Ishikawa (cell line): Measurements from ENCODE around the gene CNTNAP5.

Experiments
- CEBPB ChIP-seq: IDR thresholded peaks from 2 replicates; pipeline ENCODE4 v1.6.1; 2012
- CREB1 ChIP-seq: IDR thresholded peaks from 2 replicates; pipeline ENCODE4 v1.6.1; 2012; ENCODE audit warnings: low read depth
- EGR1 ChIP-seq: IDR thresholded peaks from 2 replicates; pipeline ENCODE4 v1.6.1; 2012
- EP300 ChIP-seq: IDR thresholded peaks from 2 replicates; pipeline ENCODE4 v1.6.1; 2012; ENCODE audit warnings: borderline replicate concordance
- FOXM1 ChIP-seq: IDR thresholded peaks from 2 replicates; pipeline ENCODE4 v1.6.1; 2012; ENCODE audit warnings: low read depth, borderline replicate concordance
- NFIC ChIP-seq: IDR thresholded peaks from 2 replicates; pipeline ENCODE4 v1.6.1; 2012
- RAD21 ChIP-seq: IDR thresholded peaks from 2 replicates; pipeline ENCODE4 v1.6.1; 2012; ENCODE audit warnings: low read depth
- TAF1 ChIP-seq: IDR thresholded peaks from 2 replicates; pipeline ENCODE4 v1.6.1; 2012; ENCODE audit warnings: low read depth, mild to moderate bottlenecking
- TCF12 ChIP-seq: IDR thresholded peaks from 2 replicates; pipeline ENCODE4 v1.6.1; 2012; ENCODE audit warnings: low read depth
- TEAD4 ChIP-seq: IDR thresholded peaks from 2 replicates; pipeline ENCODE4 v1.6.1; 2012
- YY1 ChIP-seq: IDR thresholded peaks from 2 replicates; pipeline ENCODE4 v1.6.1; 2012; ENCODE audit warnings: low read depth
- ZBTB7A ChIP-seq: IDR thresholded peaks from 2 replicates; pipeline ENCODE4 v1.6.1; 2012; ENCODE audit warnings: low read depth
- TF ChIP-seq, protein P1 (sequence below): IDR thresholded peaks from 2 replicates; pipeline ENCODE4 v1.6.1; 2012
- TF ChIP-seq, protein P2 (sequence below): IDR thresholded peaks from 2 replicates; pipeline ENCODE4 v1.6.1; 2012
- TF ChIP-seq, protein P3 (sequence below): IDR thresholded peaks from 2 replicates; pipeline ENCODE4 v1.6.1; 2012; ENCODE audit warnings: low read depth, mild to moderate bottlenecking

The CNTNAP5 gene

DNA sequence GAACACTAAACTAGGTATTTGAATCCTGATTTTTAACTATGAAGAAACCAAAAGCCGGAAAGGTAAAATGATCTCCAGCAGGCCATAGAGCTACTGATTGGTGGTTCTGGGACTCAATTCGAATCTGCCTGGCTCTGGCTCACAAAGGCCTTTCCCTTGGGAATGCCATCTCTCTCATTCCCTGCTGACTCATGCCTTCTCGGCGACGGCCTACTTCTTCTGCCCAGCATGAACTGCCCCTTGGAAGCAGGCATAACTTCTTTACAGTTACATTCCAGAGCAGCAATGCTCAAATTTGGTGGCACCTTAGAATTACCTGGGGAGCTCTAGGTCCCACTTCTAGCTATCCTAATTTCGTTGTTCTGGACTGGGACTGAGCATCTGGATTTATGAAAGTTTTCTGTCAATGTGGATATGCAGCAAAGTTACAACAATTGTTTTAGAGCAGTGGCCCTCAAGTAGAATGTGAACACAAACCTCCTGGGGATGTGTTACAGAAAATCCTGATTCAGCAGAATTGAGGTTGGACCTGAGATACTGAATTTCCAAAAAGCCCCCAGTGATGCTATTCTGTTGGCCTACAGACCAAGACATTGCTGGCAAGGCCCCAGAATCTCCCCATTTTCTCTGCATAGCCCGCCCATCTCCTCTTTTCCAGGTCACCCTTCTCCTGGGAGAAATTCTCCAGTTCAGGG, 261.1 kb downstream of the CNTNAP5 start:
- TF ChIP-seq, protein P1, sequence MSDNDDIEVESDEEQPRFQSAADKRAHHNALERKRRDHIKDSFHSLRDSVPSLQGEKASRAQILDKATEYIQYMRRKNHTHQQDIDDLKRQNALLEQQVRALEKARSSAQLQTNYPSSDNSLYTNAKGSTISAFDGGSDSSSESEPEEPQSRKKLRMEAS, result no peak
- TF ChIP-seq, protein P2, sequence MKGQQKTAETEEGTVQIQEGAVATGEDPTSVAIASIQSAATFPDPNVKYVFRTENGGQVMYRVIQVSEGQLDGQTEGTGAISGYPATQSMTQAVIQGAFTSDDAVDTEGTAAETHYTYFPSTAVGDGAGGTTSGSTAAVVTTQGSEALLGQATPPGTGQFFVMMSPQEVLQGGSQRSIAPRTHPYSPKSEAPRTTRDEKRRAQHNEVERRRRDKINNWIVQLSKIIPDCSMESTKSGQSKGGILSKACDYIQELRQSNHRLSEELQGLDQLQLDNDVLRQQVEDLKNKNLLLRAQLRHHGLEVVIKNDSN, result no peak
- no peak for TF ChIP-seq FOXM1
- no peak for TF ChIP-seq YY1
- no peak for TF ChIP-seq ZBTB7A
- TF ChIP-seq EP300, result no peak

DNA sequence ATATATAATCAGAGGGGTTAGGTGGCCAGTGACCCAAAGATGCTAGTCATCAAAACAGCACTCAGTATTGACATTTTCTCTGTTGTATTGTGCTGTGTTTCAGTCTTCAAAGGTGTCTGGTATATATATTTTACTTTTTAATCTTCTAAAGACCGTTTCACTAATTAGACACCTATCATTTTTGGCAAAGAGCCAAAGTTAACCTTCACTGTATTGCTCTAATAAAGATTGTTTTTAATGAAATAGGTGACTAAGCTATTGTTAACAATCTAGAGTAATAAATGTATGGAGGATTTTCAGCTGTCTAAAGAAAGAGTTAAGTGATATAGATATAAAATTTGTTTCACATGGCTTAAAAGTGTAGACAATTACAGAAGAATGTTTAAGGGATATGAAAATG, 264.0 kb downstream of the CNTNAP5 start:
- no peak for TF ChIP-seq ZBTB7A
- no peak for TF ChIP-seq EP300
- TF ChIP-seq, protein P3, sequence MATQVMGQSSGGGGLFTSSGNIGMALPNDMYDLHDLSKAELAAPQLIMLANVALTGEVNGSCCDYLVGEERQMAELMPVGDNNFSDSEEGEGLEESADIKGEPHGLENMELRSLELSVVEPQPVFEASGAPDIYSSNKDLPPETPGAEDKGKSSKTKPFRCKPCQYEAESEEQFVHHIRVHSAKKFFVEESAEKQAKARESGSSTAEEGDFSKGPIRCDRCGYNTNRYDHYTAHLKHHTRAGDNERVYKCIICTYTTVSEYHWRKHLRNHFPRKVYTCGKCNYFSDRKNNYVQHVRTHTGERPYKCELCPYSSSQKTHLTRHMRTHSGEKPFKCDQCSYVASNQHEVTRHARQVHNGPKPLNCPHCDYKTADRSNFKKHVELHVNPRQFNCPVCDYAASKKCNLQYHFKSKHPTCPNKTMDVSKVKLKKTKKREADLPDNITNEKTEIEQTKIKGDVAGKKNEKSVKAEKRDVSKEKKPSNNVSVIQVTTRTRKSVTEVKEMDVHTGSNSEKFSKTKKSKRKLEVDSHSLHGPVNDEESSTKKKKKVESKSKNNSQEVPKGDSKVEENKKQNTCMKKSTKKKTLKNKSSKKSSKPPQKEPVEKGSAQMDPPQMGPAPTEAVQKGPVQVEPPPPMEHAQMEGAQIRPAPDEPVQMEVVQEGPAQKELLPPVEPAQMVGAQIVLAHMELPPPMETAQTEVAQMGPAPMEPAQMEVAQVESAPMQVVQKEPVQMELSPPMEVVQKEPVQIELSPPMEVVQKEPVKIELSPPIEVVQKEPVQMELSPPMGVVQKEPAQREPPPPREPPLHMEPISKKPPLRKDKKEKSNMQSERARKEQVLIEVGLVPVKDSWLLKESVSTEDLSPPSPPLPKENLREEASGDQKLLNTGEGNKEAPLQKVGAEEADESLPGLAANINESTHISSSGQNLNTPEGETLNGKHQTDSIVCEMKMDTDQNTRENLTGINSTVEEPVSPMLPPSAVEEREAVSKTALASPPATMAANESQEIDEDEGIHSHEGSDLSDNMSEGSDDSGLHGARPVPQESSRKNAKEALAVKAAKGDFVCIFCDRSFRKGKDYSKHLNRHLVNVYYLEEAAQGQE, result no peak
- no peak for TF ChIP-seq TEAD4
- TF ChIP-seq FOXM1, result no peak
- no peak for TF ChIP-seq YY1
- TF ChIP-seq CREB1, result no peak
- TF ChIP-seq, protein P1, result no peak
- no peak for TF ChIP-seq NFIC
- TF ChIP-seq, protein P2, result no peak

DNA sequence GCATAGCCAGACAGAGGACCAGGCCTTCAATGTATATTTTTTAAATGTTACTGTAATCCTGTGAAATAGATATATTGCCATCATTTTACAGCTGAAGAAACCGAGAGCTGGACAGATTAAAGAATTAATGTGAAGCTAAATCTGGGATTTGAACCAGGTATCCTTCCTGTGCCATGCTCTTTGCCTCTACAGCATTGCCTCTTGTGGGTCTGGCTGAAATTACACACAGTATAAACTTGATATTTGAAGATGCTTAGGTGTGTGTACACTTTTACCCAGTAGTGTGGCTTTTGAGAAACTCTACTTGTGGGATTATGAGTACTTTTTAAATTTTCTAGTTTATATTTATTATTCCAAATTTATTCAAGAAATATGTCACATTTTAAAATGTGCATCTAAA, 264.5 kb downstream of the CNTNAP5 start:
- TF ChIP-seq, protein P2, result no peak
- TF ChIP-seq EGR1, result no peak
- no peak for TF ChIP-seq RAD21

DNA sequence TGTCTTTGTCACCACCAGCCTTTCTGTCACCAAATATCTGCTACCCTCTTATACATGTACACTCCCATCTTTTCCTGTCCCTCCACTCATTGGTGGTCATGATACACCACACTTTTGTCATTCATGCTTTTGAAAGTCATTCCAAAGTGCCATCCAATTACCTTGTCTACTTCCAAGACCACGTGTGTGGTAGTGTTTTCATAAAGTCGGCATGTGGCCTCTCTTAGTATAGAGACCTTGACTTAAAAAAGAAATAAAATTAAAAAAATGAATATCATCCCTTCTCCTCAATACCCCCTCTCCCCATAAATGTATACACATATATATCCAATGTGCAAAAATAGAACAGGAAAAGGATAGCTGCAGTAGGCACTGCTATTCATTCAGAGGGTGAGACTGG, 271.4 kb downstream of the CNTNAP5 start:
- TF ChIP-seq TCF12, result no peak
- TF ChIP-seq, protein P2, result no peak
- no peak for TF ChIP-seq FOXM1
- no peak for TF ChIP-seq CEBPB
- no peak for TF ChIP-seq NFIC
- TF ChIP-seq EP300, result no peak
- no peak for TF ChIP-seq EGR1
- TF ChIP-seq, protein P1, result no peak
- no peak for TF ChIP-seq RAD21
- TF ChIP-seq, protein P3, result no peak
- no peak for TF ChIP-seq ZBTB7A
- no peak for TF ChIP-seq YY1
- TF ChIP-seq CREB1, result no peak
- TF ChIP-seq TAF1, result no peak
- TF ChIP-seq TEAD4, result no peak

DNA sequence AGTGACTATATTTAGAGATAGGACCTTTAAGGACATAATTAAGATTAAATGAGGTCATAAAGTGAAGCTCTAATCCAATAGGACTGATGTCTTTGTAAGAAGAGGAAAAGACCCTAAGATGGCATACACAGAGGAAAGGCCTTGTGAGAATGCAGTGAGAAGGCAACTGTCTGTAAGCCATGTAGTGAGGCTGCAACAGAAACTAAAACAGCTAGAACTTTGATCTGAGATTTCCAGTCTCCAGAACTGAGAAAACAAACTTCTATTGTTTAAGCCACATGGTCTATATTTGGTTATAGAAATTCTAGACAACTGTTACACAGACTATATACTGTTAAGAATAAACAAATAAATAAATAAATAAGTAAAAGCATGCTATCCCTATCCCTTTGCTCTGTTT, 276.8 kb downstream of the CNTNAP5 start:
- TF ChIP-seq, protein P3, result no peak
- TF ChIP-seq, protein P2, result no peak
- TF ChIP-seq YY1 (no peak), CEBPB (no peak), FOXM1 (no peak), EP300 (no peak), TCF12 (no peak), CREB1 (no peak)
